ENCODE results near the gene BLNK.

DNA sequence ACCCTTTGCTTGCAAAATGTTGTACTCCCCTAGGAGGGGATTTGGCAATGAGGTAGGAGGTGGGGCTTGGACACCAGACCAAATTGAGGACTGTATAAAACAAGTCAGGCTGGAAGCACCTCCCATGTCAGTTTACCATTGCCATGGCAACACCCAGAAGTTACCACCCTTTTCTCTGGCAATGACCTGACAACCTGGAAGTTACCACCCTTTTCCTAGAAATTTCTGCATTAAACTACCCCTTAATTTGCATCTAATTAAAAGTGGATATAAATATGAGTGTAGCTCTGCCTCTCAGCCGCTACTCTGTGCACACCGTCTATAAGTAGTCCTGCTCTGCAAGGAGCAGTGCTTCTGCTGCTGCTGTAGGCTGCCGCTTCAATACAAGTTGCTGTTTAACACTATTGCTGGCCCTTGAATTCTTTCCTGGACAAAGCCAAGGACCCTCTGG is 7.8 kb upstream of the BLNK start:
- TF ChIP-seq EZH2phosphoT487 (IDR thresholded peaks at IDR 0.05; ENCODE audit: insufficient read depth, low read depth) (no peak), EZH2 (IDR thresholded peaks at IDR 0.05; ENCODE audit: insufficient read depth, poor library complexity, severe bottlenecking) (no peak)

Data from GM23248 (cell line).